Putamen (tissue), 1 donor: ENCODE data around the gene STN1.
A peak's percentile ranks its signal among the peaks of the same experiment; 100 is the strongest.

Experiments used
- DNase-seq: peaks from one replicate; pipeline ENCODE4 v3.0.0-alpha.2; 2016; ENCODE audit warnings: low spot score

The STN1 gene

DNA sequence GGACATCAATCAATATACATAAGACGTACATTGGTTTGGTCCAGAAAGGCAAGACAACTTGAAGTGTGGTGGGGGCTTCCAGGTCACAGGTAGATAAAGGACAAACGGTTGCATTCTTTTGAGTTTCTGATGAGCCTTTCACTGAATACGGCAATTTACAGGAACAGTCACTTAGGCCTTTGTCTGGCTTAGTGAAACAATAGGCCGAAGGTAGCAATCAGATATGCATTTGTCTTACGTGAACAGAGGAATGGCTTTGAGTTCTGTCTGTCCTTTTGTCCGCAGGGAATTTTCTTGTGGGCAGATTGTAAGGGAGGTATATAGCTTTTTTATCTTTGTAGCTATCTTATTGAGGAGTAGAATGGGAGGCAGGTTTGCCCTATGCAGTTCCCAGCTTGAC is 10.8 kb upstream of the STN1 start:
- no peak for DNase-seq

- DNase-seq: no peak
Measured at GRCh38 chr10:103926722-103927319, 8.8 kb upstream of the STN1 start.

DNA sequence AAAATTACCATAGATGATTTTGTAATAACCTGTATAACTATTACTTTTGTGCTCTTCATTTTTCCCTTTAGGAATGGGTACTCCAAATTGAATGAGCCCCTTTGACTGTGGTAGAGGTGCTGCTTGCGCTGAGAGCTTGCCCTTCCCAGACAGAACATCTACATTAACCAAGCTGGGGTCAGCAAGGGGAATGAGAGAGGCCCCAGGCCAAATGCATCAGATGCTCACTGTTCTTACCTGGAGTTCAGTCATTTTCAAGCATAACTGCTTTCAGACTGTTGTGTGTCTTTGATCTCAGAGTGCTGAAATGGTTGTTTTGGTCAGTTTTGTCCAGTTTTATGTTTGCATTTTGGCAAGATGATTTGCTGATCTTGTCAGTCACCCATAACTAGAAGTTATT is 7.6 kb upstream of the STN1 start:
- DNase-seq: no peak

DNA sequence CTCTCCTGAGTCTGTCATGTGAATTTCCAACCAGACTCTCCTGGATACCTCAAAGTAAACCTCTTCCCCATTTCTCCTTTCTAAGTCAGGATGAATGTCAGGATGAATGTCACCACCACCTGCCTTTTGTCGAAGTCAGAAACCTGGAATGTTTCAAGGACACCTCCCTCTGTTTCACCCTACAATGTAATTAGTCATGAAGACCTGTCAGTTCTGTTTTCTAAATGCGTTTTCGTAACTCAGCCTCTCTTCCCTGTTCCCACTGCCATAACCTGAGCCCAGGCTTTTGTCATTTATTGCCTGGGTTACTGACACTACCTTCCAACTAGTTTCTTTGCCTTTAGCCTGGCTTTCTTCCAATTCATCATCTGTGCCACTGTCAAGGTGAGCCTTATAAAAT is 5.5 kb upstream of the STN1 start:
- no peak for DNase-seq

DNA sequence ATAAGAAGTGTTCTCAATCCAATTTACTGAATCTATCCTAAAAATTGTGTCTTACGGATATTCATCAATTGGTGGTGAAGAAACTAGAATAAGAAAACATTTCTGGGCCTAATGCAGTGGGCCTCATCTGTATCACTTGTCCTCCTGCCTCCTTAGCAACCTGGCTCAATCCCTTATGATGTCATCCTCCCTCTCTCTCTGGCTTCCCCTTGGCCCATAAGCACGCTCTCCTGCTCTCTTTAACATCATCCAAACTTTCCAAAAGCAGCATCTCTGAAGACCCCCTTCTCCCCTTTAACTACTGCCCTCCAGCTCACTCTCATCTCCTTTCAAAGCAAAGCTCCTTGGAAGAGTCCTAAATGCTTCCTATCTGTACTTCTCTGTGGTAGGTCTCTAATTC is 4.7 kb upstream of the STN1 start:
- no peak for DNase-seq

- peak; percentile 39 for DNase-seq
Measured at GRCh38 chr10:103921750-103922195, 3.8 kb upstream of the STN1 start.

DNA sequence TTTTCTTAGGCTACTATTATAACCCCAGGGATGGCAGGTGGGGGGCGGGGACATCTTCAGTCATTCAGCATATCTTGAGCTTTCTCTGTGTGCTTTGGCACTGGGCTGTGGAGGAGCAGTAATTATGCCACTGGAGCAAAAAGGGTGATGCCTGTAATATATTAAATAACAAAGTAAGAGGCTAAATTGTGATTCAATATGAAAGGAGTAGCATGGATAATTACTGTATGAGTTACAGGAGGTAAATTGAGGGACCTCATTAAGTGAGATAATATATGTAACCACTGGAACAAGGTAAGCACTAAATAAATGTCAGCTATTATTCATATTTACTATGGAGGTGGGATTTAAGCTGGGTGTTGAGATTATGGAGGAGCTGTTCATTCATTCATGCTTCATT is 3.3 kb upstream of the STN1 start:
- no peak for DNase-seq

DNA sequence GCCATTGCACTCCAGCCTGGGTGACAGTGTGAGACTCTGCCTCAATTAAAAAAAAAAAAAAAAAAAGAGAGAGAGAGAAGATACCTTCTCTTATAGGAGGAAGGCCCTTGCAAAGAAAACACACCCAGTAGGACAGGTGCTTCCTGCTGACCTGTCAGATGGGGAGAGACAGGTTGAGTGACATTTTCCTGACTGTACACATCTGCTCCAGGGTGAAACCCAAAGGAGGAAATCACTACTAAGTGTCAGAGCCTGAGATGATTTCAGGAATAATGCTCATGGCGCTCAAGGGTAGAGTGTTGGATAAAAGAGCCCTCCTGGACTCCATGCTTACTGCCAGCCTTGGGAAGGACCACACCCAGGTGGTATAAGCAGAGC is 1.7 kb upstream of the STN1 start:
- no peak for DNase-seq

GRCh38 chr10:103917302-103918052 is 507 bp downstream of the STN1 start:
- peak; percentile 63 for DNase-seq

- DNase-seq: no peak
Measured at GRCh38 chr10:103916876-103917275, 1.1 kb downstream of the STN1 start.

DNA sequence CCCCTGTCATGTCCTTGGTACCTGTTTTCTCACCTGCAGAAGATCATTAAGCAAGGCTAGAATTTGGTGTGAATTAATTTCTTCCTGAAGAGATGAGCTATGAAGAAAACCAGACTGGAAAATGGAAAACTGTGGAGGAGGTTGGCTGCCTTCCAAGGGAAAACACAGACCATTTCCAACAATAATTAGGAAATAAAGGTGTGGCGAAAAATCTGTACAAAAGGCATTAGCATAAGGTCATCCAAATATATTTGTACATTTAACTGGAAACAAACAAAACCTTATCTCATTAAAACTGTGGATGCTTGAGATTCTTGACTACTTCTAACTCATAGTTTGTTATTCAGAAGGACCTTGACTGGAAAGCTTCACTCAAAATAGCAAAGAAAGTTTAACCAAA is 1.7 kb downstream of the STN1 start:
- no peak for DNase-seq

DNA sequence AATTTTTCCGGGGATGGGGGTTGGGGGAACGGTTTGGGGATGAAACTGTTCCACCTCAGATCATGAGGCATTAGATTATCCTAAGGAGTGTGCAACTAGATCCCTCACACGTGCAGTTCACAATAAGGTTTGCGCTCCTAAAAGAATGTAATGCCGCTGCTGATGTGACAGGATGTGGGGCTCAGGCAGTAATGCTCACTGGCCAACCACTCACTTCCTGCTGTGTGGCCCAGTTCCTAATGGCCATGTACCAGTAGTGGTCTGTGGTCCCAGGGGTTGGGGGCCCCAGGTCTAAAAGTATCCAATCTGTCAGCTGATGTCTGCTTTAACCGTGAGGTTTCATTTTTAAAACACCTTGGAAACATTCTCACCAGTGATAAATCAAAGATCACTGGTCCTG is 2.2 kb downstream of the STN1 start:
- DNase-seq: no peak

DNA sequence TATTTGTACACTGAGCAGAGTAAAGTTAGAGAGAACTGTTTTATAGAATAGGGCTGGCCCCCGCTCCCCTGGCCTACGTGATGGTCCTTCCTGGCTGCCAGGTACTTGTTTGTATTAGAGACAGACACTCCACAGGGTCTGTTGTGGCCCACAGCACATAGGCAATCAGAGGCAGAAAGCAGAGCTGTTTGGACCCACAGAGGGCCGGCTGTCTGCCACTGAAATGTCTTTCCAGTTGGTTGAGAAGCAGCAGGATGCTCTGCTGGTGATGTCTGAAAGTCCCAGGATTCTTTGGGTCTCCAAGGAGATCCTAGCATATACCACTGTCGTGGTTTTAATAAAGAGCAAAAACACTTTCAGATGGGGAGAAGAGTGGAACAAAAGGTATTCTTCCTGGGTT is 5.2 kb downstream of the STN1 start:
- DNase-seq: no peak

DNA sequence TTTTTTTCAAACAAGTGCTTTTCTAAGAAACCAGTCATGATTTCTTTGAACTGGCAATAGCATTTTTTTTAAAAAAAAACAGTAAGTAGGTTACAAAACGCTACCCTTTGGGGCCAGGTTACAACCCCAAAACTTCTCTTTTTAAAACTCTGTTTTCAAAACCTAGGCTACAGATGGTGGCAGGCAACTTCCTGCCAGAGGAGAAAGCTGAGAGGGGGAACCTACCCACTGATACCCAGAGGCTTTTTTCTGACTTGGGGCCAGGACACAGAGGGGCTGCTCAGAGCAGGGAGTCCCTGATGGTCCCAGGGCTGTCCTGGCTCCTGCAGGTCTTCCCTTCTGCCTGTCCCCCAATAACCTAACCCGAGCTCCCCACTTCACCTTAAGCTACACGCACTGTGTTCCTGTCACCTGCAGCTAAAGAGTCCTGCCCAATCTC is 6.9 kb downstream of the STN1 start:
- no peak for DNase-seq

DNA sequence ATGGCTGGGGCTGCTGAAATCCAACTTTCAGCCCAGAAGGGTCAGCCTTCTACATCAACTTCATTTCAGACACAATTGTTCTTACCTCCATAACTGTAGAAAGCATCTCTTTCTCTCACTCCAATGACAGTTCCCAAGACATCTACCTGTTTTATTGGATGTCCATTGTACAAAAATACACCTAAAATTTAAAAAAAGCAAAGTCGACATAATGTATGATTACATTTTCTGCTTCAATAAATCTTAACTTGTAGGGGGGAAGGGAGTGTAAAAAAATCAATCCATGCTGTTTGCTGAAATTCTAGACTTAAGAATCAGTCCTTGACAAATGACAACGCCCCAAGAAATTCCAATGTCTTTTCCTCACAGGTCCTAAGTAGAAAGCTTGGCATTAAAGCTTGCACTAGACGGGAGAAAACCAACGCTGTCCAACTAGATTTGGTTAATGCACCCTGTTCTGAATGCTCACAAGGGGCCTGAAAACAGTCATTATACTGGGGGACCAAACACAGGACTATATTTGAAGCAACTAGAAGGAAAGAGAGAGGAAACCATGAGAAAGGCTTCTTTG is 7.5 kb downstream of the STN1 start:
- no peak for DNase-seq

DNA sequence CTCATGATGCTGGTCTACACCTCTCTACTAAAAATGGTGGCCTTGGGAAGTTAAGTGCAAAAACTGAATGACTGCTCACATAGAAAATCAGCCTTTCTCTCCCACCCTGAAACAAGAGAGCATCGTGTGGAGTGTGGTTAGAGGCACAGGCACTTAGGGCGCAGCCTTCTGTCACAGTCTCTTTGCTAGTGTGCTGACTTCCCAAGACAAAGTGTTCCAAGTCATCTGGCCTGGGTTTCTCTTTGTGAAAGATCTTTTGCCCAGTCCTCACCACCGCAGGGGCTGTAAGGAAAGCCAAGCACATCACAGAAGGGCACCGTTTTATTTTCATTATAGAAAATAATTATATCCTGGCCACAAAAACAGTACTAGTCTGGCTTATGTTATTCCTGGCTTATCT is 12.5 kb downstream of the STN1 start:
- DNase-seq: no peak

GRCh38 chr10:103901299-103901698 is 16.7 kb downstream of the STN1 start:
- DNase-seq: no peak

DNA sequence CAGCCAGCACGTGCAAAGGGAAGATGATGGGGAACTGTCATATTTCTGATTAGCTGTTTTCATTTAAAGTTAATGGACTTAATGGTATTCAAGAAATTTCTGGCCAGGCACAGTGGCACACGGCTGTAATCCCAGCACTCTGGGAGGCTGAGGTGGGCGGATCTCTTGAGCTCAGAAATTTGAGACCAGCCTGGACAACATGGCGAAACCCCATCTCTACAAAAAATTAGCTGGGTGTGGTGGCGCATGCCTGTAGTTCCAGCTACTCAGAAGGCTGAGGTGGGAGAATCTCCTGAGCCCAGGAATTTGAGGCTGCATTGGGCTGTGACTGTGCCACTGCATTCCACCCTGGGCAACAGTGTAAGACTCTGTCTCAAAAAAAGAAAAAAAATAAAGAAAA is 18.7 kb downstream of the STN1 start:
- DNase-seq: no peak

GRCh38 chr10:103897241-103897774 is 20.7 kb downstream of the STN1 start:
- no peak for DNase-seq

- DNase-seq: no peak
Measured at GRCh38 chr10:103896225-103896624, 21.8 kb downstream of the STN1 start.

- DNase-seq: no peak
Measured at GRCh38 chr10:103895411-103896186, 22.4 kb downstream of the STN1 start.

DNA sequence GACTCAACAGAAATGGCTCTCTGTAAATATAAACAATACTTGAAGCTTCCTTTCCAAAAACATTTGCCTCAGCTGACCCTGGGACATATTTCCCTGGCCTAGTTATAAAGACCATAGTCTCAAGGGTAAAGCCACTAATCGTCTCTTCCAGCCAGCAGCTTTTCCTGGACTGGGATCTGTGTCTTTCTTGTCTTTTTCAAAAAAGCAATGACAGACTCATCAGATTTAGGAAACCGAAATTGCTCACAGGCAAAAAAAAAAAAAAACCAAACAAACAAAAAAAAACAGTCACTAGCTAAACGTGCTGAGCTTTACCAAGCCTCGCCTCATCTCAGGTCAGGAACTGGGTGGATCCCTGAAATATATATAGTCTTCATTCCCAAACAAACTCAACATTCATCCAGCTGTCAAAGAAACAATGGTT is 23.5 kb downstream of the STN1 start:
- DNase-seq: no peak

DNA sequence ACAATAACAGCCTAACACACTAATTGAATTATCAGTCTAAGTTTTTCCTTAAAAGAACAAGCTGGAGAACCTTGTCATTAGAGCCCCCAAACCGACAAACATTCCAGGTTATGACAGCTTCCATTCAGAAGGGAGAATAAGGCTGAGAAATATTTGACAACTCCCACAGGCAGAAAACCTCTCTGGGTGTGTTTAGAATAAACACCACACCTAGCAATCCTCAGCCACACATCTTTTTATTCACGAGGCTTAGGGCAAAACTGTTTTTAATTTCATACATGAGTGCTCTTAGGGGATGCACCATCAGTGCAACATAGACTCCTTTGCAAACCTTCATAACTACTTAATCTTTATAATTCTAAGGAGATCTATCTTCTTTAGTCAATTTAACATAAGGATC is 24.2 kb downstream of the STN1 start:
- DNase-seq: no peak
